HFFc6 (cell line): ENCODE data around the gene TPSAB1. TPM values are rescaled to one million over a fixed set of nuclear protein-coding genes. Genes with fewer than 3 reads are reported as not detected.
"Not testable (repeated sequence)": the region's sequence is repeated elsewhere in the genome, so short reads cannot be mapped to it uniquely, and the experiment has no call there.

Experiments
- DNase-seq: peaks from one replicate; pipeline ENCODE4 v3.0.0-alpha.2; 2018
- H3K27ac Mint-ChIP-seq: 2 replicates; pipeline ENCODE4 v1.8.0; 2020; ENCODE audit warnings: mild to moderate bottlenecking, mixed read lengths
- H3K27me3 Mint-ChIP-seq: 2 replicates; pipeline ENCODE4 v1.8.0; 2021; ENCODE audit warnings: mild to moderate bottlenecking, moderate library complexity, mixed read lengths; ENCODE audit not compliant: insufficient read depth
- H3K36me3 Mint-ChIP-seq: 2 replicates; pipeline ENCODE4 v1.8.0; 2021; ENCODE audit warnings: low read depth, mixed read lengths
- H3K4me1 Mint-ChIP-seq: 2 replicates; pipeline ENCODE4 v1.8.0; 2020; ENCODE audit warnings: low read depth, mixed read lengths
- H3K4me3 Mint-ChIP-seq: 2 replicates; pipeline ENCODE4 v1.8.0; 2020; ENCODE audit warnings: mild to moderate bottlenecking, moderate library complexity, mixed read lengths
- H3K9me3 Mint-ChIP-seq: 2 replicates; pipeline ENCODE4 v1.8.0; 2020; ENCODE audit warnings: mild to moderate bottlenecking, mixed read lengths
- total RNA-seq, 6 experiments: library from RNA; stranded (reverse); fragmentation: NEBNext Ultra II Directional; extraction: Animal tissue kit (Norgen Biotek cat#: 25700); gene quantifications; 2 replicates in 1 of 6; 3 replicates in 5 of 6; pipeline ENCODE4 v1.2.3, GENCODE V29; 2021
- TF ChIP-seq, protein P1 (sequence below): fragments of 200-600 bp; sonication (generic); IDR thresholded peaks from 2 replicates; pipeline ENCODE4 v1.5.0; 2021; ENCODE audit warnings: antibody characterized with exemption, mild to moderate bottlenecking

TPSAB1 gene
- total RNA-seq, 6 experiments from 2014 or later = not detected

DNA sequence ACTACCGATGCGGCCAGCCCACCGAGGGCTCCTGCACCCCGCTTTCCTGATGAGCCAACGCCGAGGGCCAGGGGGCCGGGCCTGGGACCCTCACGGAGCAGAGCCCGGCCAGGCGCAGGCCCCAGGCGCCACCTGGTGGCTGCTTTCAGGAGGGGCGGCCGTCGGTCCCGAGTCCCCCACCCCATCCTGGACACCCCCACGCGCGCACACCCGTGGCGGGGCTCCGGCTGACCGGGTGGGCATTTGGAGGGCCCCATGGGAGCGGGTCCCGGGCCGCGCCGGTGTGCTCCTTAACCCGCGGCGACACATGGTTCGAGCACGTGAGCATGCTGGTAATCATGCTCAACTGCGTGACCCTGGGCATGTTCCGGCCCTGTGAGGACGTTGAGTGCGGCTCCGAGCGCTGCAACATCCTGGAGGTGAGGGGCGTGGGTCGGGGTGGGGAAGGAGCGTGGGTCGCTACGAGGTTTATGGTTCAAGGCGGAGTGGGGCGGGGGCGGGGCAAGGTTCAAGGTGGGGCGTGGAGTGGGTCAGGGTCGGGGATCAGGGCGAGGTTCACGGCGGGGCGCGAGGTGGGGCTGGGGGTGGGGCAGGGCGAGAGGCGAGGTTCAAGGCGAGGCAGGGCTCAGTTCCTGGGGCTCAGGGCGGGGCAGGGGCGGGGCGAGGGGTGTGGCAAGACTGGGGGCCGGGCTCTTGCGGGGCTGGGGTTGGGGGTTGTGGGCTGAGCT lies 45.7 kb upstream of the TPSAB1 start:
- H3K36me3 Mint-ChIP-seq = 0 out of 2 replicates have a peak, but pooled peaks cover 2% of the 10 kb centered on the region
- TF ChIP-seq, protein P1, sequence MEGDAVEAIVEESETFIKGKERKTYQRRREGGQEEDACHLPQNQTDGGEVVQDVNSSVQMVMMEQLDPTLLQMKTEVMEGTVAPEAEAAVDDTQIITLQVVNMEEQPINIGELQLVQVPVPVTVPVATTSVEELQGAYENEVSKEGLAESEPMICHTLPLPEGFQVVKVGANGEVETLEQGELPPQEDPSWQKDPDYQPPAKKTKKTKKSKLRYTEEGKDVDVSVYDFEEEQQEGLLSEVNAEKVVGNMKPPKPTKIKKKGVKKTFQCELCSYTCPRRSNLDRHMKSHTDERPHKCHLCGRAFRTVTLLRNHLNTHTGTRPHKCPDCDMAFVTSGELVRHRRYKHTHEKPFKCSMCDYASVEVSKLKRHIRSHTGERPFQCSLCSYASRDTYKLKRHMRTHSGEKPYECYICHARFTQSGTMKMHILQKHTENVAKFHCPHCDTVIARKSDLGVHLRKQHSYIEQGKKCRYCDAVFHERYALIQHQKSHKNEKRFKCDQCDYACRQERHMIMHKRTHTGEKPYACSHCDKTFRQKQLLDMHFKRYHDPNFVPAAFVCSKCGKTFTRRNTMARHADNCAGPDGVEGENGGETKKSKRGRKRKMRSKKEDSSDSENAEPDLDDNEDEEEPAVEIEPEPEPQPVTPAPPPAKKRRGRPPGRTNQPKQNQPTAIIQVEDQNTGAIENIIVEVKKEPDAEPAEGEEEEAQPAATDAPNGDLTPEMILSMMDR = peak; percentile 94
- H3K9me3 Mint-ChIP-seq = peaks cover 5% of the 10 kb centered on the region
- no peak for DNase-seq
- H3K4me1 Mint-ChIP-seq = no peaks in the 10 kb centered on the region
- H3K27ac Mint-ChIP-seq = no peak overlapping the region
- no peak overlapping the region for H3K4me3 Mint-ChIP-seq
- 0 out of 2 replicates have a peak, but pooled peaks cover 2% of the 10 kb centered on the region for H3K27me3 Mint-ChIP-seq

DNA sequence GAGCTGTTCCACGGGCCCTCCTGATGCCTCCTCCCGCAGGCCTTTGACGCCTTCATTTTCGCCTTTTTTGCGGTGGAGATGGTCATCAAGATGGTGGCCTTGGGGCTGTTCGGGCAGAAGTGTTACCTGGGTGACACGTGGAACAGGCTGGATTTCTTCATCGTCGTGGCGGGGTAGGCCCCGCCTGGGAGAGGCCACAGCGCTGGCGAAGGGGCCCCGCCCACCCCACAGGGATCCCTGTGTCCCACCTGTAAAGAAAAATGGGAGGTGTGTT lies 45.2 kb upstream of the TPSAB1 start:
- Mint-ChIP-seq H3K36me3 (0 out of 2 replicates have a peak, but pooled peaks cover 4% of the 10 kb centered on the region), H3K27ac (no peak overlapping the region), H3K4me3 (no peak overlapping the region), H3K9me3 (peaks cover 9% of the 10 kb centered on the region), H3K4me1 (no peaks in the 10 kb centered on the region), H3K27me3 (0 out of 2 replicates have a peak, but pooled peaks cover 2% of the 10 kb centered on the region)
- no peak for DNase-seq
- TF ChIP-seq, protein P1 = no peak

DNA sequence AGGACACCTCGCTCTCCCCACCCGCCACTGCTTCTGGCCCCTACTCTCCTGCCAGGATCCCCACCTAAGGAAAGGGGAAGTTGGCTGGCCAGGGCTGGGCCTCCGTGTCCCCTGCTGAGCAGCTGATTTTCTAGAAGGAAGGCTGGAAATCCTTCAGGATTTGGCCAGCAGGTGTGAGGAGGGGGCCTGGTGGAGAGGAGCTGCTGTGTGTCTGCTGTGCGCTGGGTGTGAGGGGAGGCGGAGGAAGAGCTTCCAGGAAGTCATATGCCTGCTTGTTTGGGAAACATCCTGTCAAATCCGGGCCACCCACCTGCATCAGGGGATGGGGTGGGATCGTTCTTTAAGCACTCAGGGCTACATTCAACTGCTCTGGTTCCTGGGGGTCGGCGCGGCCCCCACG lies 44.0 kb upstream of the TPSAB1 start:
- H3K4me1 Mint-ChIP-seq = no peaks in the 10 kb centered on the region
- TF ChIP-seq, protein P1 = no peak

DNA sequence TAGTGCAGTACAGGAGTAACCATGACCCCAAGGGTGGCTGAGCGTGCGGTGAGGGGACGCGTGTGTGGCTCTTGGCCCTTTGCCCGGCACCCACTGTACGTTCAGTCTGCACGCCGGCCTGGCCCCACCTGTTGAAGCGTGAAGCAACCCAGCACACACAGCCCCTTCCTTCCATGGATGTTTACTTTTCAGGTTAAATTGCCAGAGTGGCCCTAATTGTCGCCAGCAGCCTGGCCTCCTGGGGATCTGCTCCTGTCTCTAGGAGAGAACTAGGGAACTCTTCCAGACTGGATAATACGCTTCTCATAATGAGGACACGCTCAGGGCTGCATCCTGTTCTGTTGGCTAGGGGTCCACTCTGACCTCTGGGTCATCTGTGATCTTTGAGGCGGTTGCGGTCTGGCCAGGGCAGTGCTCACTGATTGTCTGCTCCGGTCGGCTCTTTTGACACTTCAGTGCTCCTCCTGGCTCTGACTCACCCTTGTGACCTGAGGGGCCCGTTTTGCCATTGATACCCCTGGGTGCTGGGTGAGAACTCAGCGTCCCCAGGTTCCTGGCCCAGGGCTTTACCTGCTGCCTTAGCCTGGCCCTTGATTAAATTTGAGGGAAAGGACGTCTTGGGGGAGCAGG lies 43.2 kb upstream of the TPSAB1 start:
- Mint-ChIP-seq H3K4me1 (no peaks in the 10 kb centered on the region), H3K36me3 (0 out of 2 replicates have a peak, but pooled peaks cover 4% of the 10 kb centered on the region), H3K27ac (no peak overlapping the region), H3K9me3 (peaks cover 14% of the 10 kb centered on the region), H3K27me3 (peaks cover 2% of the 10 kb centered on the region; the same call in 1 of the 2 replicates), H3K4me3 (no peak overlapping the region)
- TF ChIP-seq, protein P1 = no peak
- no peak for DNase-seq

More for the DNA sequence above, 44.0 kb upstream of the TPSAB1 start:
- no peak for DNase-seq
- Mint-ChIP-seq H3K4me3 (no peak overlapping the region), H3K27ac (no peak overlapping the region), H3K9me3 (peaks cover 12% of the 10 kb centered on the region), H3K36me3 (0 out of 2 replicates have a peak, but pooled peaks cover 4% of the 10 kb centered on the region), H3K27me3 (peaks cover 2% of the 10 kb centered on the region; the same call in 1 of the 2 replicates)

DNA sequence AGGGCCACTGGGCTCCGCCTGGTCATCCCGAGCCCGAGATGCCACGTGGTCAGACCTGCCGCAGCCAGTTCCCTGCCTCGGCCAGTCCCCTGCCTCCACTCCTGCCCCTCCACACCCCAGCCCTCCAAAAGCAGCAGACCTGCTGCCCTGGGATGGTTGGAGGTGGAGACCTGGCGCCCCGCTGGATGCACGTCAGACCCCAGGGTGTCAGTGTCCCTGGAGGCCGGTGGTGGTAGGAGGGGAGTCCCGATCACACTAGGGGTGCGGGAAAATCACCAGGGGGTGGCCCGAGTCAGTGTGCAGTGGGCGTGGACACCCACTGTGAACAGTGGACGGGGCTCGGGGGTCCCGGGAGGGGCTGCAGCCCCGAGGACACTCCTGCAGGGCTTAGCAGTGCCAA lies 42.3 kb upstream of the TPSAB1 start:
- Mint-ChIP-seq H3K9me3 (peaks cover 14% of the 10 kb centered on the region), H3K36me3 (0 out of 2 replicates have a peak, but pooled peaks cover 4% of the 10 kb centered on the region), H3K27ac (no peak overlapping the region), H3K27me3 (peaks cover 2% of the 10 kb centered on the region; the same call in 1 of the 2 replicates), H3K4me1 (no peaks in the 10 kb centered on the region), H3K4me3 (no peak overlapping the region)
- TF ChIP-seq, protein P1 = no peak
- no peak for DNase-seq

DNA sequence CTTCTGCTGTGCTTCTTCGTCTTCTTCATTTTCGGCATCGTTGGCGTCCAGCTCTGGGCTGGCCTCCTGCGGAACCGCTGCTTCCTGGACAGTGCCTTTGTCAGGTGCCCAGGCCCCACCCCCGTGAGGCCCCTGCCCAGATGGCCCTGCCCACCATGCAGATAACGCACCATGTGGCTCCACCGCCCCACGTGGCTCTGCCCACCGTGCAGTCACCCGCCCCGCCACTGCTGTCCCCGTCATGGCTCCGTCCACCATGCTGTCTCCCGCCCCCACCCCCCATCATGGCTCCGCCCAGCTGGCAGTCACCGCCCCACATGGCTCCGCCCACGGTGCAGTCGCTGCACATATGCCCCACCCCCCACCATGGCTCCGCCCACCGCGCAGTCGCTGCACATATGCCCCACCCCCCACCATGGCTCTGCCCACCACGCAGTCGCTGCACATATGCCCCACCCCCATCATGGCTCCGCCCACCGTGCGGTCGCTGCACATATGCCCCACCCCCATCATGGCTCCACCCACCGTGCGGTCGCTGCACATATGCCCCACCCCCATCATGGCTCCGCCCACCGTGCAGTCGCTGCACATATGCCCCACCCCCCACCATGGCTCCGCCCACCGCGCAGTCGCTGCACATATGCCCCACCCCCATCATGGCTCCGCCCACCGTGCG lies 41.7 kb upstream of the TPSAB1 start:
- H3K36me3 Mint-ChIP-seq, H3K4me1 Mint-ChIP-seq, H3K4me3 Mint-ChIP-seq, H3K27ac Mint-ChIP-seq, DNase-seq, H3K27me3 Mint-ChIP-seq: not testable (repeated sequence)
- H3K9me3 Mint-ChIP-seq = peaks cover 14% of the 10 kb centered on the region
